ENCODE data around the gene NCAPG2. TPM values are rescaled to one million over a fixed set of nuclear protein-coding genes. Genes with fewer than 3 reads are reported as not detected.

The NCAPG2 gene
- total RNA-seq, 1 experiment from 2014 or later, result 99.4 TPM

DNA sequence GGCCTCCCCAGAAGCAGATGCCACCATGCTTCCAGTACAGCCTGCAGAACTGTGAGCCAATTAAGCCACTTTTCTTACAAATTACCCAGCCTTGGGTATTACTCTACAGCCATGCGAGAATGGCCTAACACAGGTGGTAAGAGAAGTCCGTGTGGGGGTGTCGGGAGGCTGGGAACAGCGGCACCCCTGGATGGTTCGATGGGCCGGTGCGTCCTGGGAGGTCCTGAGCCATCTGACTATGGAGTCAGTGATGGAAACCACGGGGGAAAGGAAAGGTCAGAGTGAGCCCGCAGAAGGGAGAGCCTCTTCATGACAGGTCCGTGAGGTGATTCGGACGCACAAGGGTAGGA, 114.4 kb downstream of the NCAPG2 start:
- Histone ChIP-seq H3K4me2 (ENCODE audit: insufficient read depth, insufficient read length, low read length) (no peak overlapping the region), H2BK12ac (ENCODE audit: insufficient read length, low read depth, low read length) (no peak overlapping the region), H3K4ac (ENCODE audit: low read depth, low read length) (no peak overlapping the region), H3K27ac (ENCODE audit: insufficient read length, low read depth, low read length) (no peak overlapping the region), H2BK15ac (ENCODE audit: low read depth, low read length) (no peak overlapping the region), H3K79me1 (ENCODE audit: insufficient read depth, low read depth, low read length, poor library complexity, severe bottlenecking) (no peaks in the 10 kb centered on the region), H3K4me1 (ENCODE audit: insufficient read depth, low read length) (no peaks in the 10 kb centered on the region), H4K8ac (replicated peaks; ENCODE audit: insufficient read length, low read depth, low read length) (no peak overlapping the region), H2BK120ac (ENCODE audit: low read depth, low read length, poor library complexity, severe bottlenecking) (no peak overlapping the region), H3K23ac (ENCODE audit: insufficient read length, low read depth, low read length) (no peak overlapping the region), H2BK5ac (ENCODE audit: insufficient read length, low read length) (no peak overlapping the region), H3K18ac (ENCODE audit: insufficient read length, low read depth, low read length) (no peak overlapping the region), H3K9ac (ENCODE audit: extremely low read depth, insufficient read length, low read length) (no peak overlapping the region), H3K23me2 (ENCODE audit: insufficient read length, low read depth, low read length, poor library complexity, severe bottlenecking) (peaks cover 3% of the 10 kb centered on the region), H3T11ph (ENCODE audit: low read length) (no peak overlapping the region), H3K14ac (ENCODE audit: insufficient read depth, low read length) (no peak overlapping the region), H3K56ac (ENCODE audit: insufficient read length, low read depth, low read length) (no peak overlapping the region), H3K9me3 (ENCODE audit: control insufficient read depth, low read depth, low read length) (no peaks in the 10 kb centered on the region), H4K91ac (ENCODE audit: insufficient read length, low read depth, low read length) (no peak overlapping the region), H3K79me2 (ENCODE audit: insufficient read depth, low read length) (no peaks in the 10 kb centered on the region), H2AK5ac (ENCODE audit: insufficient read length, low read length) (no peak overlapping the region), H4K20me1 (ENCODE audit: control insufficient read depth, insufficient read depth, insufficient read length) (no peaks in the 10 kb centered on the region), H2BK20ac (ENCODE audit: low read depth, low read length, poor library complexity, severe bottlenecking) (no peak overlapping the region), H3K27me3 (ENCODE audit: insufficient read depth, low read length) (peaks cover 45% of the 10 kb centered on the region; the same call in 1 of the 2 replicates), H2AFZ (ENCODE audit: low read length) (no peak overlapping the region), H4K5ac (ENCODE audit: insufficient read length, low read depth, low read length) (no peak overlapping the region)
- DNase-seq, result no peak
- peaks cover 0 to 4% of the 10 kb centered on the region in 2 experiments; a peak in 3 of 5 replicates for H3K9me3 Mint-ChIP-seq
- TF ChIP-seq, protein P1, sequence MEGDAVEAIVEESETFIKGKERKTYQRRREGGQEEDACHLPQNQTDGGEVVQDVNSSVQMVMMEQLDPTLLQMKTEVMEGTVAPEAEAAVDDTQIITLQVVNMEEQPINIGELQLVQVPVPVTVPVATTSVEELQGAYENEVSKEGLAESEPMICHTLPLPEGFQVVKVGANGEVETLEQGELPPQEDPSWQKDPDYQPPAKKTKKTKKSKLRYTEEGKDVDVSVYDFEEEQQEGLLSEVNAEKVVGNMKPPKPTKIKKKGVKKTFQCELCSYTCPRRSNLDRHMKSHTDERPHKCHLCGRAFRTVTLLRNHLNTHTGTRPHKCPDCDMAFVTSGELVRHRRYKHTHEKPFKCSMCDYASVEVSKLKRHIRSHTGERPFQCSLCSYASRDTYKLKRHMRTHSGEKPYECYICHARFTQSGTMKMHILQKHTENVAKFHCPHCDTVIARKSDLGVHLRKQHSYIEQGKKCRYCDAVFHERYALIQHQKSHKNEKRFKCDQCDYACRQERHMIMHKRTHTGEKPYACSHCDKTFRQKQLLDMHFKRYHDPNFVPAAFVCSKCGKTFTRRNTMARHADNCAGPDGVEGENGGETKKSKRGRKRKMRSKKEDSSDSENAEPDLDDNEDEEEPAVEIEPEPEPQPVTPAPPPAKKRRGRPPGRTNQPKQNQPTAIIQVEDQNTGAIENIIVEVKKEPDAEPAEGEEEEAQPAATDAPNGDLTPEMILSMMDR (conservative IDR thresholded peaks at IDR 0.05), result no peak
- no peak overlapping the region for H3K4me3 Mint-ChIP-seq
- H3K27ac Mint-ChIP-seq, result no peak overlapping the region; a peak in 1 of 7 replicates
- peaks cover 11 to 21% of the 10 kb centered on the region in 2 experiments for H3K4me1 Mint-ChIP-seq
- no peaks in the 10 kb centered on the region; a peak in 1 of 7 replicates for H3K36me3 Mint-ChIP-seq (ENCODE audit: insufficient read depth in 1 of 3, low read depth in 3 of 3)
- no CpG with 5 or more reads among the region's 12 CpGs for WGBS (ENCODE audit: extremely low coverage, insufficient read length, low lambda C conversion rate)
- H3K27me3 Mint-ChIP-seq (ENCODE audit: low read depth), result peaks cover 15% of the 10 kb centered on the region
